Measurements from ENCODE around the gene MAP2K7.

The MAP2K7 gene

DNA sequence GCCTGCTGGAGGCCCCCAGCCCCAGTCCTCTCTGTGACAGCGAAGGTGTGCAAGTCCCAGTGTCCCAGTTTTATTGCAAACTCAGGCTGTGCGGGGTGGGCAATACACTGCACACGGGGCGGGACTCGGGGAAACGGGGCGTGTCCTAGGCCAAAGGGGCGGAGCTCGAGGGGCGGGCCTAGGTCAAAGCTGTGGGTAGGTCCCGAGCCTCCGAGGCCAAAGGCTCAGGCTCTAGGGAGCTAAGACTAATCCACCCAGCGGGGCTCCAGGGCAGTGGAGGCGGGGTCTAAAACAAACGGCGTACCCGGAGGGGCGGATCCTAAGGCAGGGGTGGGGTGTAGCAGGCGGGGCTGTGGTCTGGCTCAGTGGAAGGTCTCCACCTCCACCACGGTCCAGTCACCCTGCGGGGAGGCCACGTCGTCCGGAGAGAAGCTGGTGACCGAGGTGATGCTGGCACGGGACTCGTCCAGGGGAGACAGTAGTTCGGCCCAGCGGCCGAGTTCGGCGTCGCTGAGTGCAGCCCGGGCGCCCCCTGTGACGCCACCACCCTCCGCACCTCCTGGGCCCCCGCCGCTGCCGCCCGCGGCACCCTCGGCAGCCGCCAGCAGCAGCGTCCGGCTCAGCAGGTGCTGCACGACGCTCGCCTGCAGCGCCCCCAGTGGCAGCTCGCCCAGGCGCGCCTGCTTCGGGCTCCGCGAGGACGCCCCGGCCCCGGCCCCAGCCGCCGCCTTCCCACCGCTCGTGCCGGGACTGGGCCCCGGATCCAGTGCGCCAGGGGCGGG is 34.8 kb upstream of the MAP2K7 start:
- Histone ChIP-seq H3K27me3 (ENCODE audit: insufficient read depth, low read length) (peaks cover 13% of the 10 kb centered on the region), H3K4me1 (ENCODE audit: control insufficient read depth, insufficient read depth, low read length, unreplicated experiment) (no peaks in the 10 kb centered on the region), H3K79me2 (ENCODE audit: control insufficient read depth, insufficient read depth, low read length, unreplicated experiment) (no peaks in the 10 kb centered on the region), H3K27ac (ENCODE audit: low read depth, low read length) (no peak overlapping the region), H2AFZ (ENCODE audit: low read length, unreplicated experiment) (peak overlapping the region; percentile 38), H3K36me3 (ENCODE audit: insufficient read depth, low read length) (no peaks in the 10 kb centered on the region), H3K4me3 (ENCODE audit: low read depth, low read length) (peak overlapping the region; percentile 68)

DNA sequence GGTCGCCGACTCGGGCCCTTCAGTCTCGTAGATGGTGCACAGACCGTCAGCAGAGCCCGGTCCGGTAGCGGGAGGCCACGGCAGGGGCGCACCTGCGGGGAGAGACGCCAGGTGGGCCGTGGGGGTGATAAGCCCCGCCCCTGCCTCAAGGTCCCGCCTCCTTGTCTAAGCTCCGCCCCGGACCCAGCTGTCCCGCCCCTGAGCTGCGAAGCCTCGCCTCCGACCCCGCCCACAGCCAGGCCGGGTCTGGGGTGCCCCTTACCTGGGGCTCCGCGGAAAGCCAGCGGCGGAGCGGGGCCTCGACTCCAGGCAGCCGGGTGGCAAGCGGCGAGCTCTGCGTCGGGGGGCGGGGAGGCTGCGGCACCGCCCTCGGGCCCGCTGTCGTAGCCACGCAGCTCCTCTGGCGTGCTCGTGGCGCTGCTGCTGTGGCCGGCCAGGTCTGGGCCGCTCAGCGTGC is 34.2 kb upstream of the MAP2K7 start:
- H3K36me3 ChIP-seq (ENCODE audit: insufficient read depth, low read length) = no peaks in the 10 kb centered on the region
- H3K27ac ChIP-seq (ENCODE audit: low read depth, low read length) = no peak overlapping the region
- H3K4me3 ChIP-seq (ENCODE audit: low read depth, low read length) = peak overlapping the region; percentile 68
- no peaks in the 10 kb centered on the region for H3K4me1 ChIP-seq (ENCODE audit: control insufficient read depth, insufficient read depth, low read length, unreplicated experiment)
- no peak overlapping the region for H2AFZ ChIP-seq (ENCODE audit: low read length, unreplicated experiment)
- no peaks in the 10 kb centered on the region for H3K79me2 ChIP-seq (ENCODE audit: control insufficient read depth, insufficient read depth, low read length, unreplicated experiment)
- peaks cover 18% of the 10 kb centered on the region for H3K27me3 ChIP-seq (ENCODE audit: insufficient read depth, low read length)

DNA sequence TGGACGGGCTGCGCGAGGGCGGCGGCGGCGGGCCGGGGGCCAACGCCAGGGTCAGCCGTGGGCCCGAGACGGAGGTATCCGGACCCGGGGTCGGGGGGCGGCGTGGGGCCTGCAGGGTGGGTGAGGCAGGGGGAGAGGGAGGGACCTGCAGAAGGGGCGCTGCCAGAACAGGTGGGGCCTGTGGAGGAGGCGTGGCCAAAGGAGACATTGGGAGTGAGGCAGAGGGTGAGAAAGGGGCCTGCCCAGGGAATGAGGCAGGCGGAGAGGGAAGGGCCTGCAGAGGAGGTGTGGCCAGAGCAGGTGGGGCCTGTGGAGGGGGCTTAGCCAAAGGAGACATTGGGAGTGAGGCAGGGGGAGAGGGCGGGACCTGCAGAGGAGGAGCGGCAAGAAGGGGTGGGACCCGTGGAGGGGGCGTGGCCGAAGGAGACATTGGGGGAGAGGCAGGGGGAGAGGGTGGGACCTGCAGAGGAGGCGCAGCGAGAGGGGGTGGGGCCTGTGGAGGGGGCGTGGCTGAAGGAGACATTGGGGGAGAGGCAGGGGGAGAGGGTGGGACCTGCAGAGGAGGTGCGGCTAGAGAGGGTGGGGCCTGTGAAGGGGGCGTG is 33.7 kb upstream of the MAP2K7 start:
- H3K79me2 ChIP-seq (ENCODE audit: control insufficient read depth, insufficient read depth, low read length, unreplicated experiment) = no peaks in the 10 kb centered on the region
- peak overlapping the region; percentile 68 for H3K4me3 ChIP-seq (ENCODE audit: low read depth, low read length)
- H2AFZ ChIP-seq (ENCODE audit: low read length, unreplicated experiment) = no peak overlapping the region
- H3K36me3 ChIP-seq (ENCODE audit: insufficient read depth, low read length) = no peaks in the 10 kb centered on the region
- no peaks in the 10 kb centered on the region for H3K4me1 ChIP-seq (ENCODE audit: control insufficient read depth, insufficient read depth, low read length, unreplicated experiment)
- peaks cover 23% of the 10 kb centered on the region for H3K27me3 ChIP-seq (ENCODE audit: insufficient read depth, low read length)
- H3K27ac ChIP-seq (ENCODE audit: low read depth, low read length) = no peak overlapping the region

DNA sequence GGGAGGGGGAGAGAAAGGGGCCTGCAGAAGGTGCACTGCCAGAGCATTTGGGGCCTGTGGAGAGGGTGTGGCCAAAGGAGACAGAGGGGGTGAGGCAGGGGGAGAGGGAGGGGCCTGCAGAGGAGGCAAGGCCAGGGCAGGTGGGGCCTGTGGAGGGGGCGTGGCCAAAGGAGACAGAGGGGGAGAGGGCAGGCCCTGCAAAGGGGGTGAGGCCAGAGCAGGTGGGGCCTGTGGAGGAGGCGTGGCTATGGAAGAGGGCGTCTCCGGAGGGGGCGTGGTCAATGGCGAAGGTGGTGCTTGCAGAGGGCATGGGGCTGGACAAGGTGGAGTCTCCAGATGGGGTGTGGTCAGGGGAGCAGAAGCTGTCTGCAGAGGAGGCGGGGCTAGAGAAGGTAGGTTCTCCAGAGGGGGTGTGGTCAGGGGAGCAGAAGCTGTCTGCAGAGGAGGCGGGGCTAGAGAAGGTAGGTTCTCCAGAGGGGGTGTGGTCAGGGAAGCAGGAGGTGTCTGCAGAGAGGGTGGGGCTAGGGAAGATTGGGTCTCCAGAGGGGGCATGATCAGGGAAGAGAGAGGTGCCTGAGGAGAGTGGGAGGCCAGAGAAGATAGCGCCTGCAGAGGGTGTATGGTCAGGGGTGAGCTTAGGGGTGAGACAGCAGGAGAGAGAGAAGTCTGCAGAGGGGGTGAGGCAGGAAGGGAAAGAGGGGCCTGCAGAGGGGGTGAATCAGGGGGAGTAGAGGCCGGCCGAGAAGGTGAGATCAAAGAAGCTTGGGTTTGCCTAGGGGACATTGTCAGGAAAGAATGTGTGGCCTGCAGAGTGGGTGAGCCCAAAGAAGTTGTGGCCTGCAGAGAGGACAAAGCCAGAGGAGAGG is 32.9 kb upstream of the MAP2K7 start:
- no peaks in the 10 kb centered on the region for H3K79me2 ChIP-seq (ENCODE audit: control insufficient read depth, insufficient read depth, low read length, unreplicated experiment)
- no peaks in the 10 kb centered on the region for H3K36me3 ChIP-seq (ENCODE audit: insufficient read depth, low read length)
- no peak overlapping the region for H2AFZ ChIP-seq (ENCODE audit: low read length, unreplicated experiment)
- no peak overlapping the region for H3K27ac ChIP-seq (ENCODE audit: low read depth, low read length)
- no peak overlapping the region for H3K4me3 ChIP-seq (ENCODE audit: low read depth, low read length)
- peaks cover 23% of the 10 kb centered on the region for H3K27me3 ChIP-seq (ENCODE audit: insufficient read depth, low read length)
- H3K4me1 ChIP-seq (ENCODE audit: control insufficient read depth, insufficient read depth, low read length, unreplicated experiment) = no peaks in the 10 kb centered on the region

DNA sequence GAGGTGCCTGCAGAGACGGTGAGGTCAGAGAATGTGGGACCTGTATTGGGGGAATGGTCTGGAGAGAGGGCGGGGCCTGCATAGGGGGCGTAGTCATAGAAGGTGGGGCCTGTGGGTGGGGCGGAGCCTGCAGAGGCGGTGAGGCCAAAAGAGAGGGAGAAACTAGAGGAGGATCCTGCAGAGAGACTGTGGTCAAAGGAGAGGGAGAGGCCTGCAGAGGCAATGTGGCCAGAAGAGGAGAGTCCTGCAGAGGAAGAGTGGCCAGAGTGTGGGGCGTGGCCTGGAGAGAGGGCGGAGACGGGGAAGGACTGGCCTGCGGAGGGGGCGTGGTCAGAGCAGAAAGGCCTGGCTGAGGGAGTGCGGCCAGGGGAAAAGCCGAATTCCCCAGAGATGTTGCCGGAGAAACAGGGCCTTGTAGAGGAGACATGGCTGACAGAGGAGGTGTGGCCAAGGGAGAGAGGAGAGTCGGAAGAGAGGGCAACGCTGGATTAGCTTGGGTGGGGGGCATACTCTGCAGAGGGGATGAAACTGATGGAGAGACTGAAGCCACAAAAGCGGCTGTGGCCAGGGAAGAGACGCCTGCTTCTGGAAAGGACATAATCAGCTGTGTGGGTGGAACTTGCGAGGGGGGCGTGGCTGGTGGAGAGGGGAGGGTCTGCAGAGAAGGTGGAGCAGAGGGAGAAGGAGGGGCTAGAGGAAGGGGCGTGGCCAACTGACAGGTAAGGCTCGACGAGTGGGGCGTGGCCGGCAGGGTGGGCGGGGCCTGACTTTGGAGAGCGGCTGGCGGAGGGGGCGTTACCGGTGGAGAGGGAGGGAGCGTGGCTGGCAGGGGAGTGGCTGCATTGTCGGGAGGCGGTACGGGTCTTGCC is 32.0 kb upstream of the MAP2K7 start:
- Histone ChIP-seq H3K4me1 (ENCODE audit: control insufficient read depth, insufficient read depth, low read length, unreplicated experiment) (no peaks in the 10 kb centered on the region), H3K27ac (ENCODE audit: low read depth, low read length) (no peak overlapping the region), H3K27me3 (ENCODE audit: insufficient read depth, low read length) (peaks cover 23% of the 10 kb centered on the region), H2AFZ (ENCODE audit: low read length, unreplicated experiment) (no peak overlapping the region), H3K36me3 (ENCODE audit: insufficient read depth, low read length) (no peaks in the 10 kb centered on the region), H3K4me3 (ENCODE audit: low read depth, low read length) (peak overlapping the region; percentile 66), H3K79me2 (ENCODE audit: control insufficient read depth, insufficient read depth, low read length, unreplicated experiment) (no peaks in the 10 kb centered on the region)

DNA sequence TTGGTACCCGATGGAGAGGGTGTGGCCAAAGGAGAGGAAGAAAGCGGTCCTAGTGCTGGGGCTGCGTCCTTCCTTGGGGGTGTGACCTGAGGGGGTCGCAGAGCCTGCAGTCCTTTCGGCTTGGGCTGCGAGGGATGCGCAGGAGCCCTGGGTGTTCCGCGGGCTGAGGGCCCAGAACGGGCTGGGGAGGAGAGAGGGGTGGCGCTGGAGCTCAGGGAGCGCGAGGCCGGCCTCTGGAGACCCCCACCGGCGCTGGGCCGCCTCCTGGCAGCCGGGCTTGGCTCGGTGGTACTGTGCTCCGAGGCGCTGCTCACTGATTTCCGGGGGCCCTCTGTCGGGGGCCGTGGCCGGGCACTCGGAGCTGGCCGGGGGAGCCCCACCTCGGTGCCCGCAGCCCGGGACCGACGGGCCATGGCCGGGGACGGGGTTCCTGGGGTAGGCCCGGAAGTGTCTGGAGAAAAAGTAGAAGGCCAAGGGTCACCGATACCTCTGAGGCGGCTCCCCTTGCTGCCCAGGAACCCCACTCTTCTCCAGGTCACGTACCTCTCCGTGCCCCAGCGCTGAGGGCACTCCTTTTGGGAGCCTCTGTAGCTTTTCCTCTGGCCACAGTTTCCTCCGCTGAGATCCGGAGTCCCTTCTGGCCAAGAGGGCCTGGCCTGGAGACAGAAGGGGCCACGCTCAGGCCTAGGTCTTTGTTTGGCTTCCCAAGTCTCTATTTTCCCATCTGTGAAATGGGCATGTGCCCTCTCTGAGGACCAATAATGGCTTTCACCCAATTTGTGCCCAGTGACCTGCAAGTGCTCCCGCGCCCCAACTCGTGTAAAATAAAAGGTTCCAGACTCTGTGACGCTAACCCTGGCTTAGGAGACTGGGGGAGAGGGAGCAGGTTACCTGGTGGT is 31.1 kb upstream of the MAP2K7 start:
- H3K27ac ChIP-seq (ENCODE audit: low read depth, low read length) = no peak overlapping the region
- no peak overlapping the region for H2AFZ ChIP-seq (ENCODE audit: low read length, unreplicated experiment)
- no peaks in the 10 kb centered on the region for H3K4me1 ChIP-seq (ENCODE audit: control insufficient read depth, insufficient read depth, low read length, unreplicated experiment)
- no peaks in the 10 kb centered on the region for H3K36me3 ChIP-seq (ENCODE audit: insufficient read depth, low read length)
- H3K4me3 ChIP-seq (ENCODE audit: low read depth, low read length) = no peak overlapping the region
- H3K27me3 ChIP-seq (ENCODE audit: insufficient read depth, low read length) = peaks cover 23% of the 10 kb centered on the region
- H3K79me2 ChIP-seq (ENCODE audit: control insufficient read depth, insufficient read depth, low read length, unreplicated experiment) = no peaks in the 10 kb centered on the region

DNA sequence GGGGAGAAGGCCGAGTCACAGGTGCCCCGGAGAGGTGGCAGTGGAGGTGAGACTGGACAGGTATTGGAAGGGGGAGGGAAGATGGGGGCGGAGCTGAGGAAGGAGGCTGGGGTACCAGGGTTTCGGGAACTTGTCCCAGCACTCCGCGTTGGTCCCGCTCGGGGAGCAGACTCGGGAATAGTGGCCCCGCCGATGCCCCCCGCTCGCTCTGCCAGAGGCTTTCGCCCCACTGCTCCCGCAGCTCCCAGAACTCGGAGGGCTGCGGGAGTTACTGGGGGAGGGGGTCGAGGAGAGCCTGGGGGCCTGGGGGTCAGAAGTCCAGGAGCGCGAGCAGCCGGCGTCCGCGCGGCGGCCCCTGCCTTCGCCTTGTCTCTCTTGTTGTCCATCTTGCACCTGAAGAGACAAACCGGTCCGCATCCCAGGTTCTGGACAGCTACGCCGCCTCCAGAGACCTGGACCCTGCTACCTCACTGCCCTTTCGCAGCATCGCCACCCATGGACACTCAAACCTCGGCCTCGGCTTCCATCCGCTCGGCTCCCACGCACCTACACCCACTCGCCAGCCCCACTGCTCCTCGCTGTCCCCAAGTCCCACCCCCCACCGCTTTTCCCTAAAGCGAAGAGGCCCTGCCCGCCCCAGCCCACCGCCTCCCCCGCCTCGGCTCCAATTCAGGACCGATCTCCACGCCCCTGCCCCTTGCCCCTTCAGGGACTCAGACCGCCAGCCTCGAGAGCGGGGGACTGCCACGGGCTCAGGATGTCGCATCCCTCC is 30.2 kb upstream of the MAP2K7 start:
- no peak overlapping the region for H3K4me3 ChIP-seq (ENCODE audit: low read depth, low read length)
- H3K4me1 ChIP-seq (ENCODE audit: control insufficient read depth, insufficient read depth, low read length, unreplicated experiment) = no peaks in the 10 kb centered on the region
- H2AFZ ChIP-seq (ENCODE audit: low read length, unreplicated experiment) = no peak overlapping the region
- H3K27ac ChIP-seq (ENCODE audit: low read depth, low read length) = no peak overlapping the region
- peaks cover 23% of the 10 kb centered on the region for H3K27me3 ChIP-seq (ENCODE audit: insufficient read depth, low read length)
- no peaks in the 10 kb centered on the region for H3K79me2 ChIP-seq (ENCODE audit: control insufficient read depth, insufficient read depth, low read length, unreplicated experiment)
- H3K36me3 ChIP-seq (ENCODE audit: insufficient read depth, low read length) = no peaks in the 10 kb centered on the region

DNA sequence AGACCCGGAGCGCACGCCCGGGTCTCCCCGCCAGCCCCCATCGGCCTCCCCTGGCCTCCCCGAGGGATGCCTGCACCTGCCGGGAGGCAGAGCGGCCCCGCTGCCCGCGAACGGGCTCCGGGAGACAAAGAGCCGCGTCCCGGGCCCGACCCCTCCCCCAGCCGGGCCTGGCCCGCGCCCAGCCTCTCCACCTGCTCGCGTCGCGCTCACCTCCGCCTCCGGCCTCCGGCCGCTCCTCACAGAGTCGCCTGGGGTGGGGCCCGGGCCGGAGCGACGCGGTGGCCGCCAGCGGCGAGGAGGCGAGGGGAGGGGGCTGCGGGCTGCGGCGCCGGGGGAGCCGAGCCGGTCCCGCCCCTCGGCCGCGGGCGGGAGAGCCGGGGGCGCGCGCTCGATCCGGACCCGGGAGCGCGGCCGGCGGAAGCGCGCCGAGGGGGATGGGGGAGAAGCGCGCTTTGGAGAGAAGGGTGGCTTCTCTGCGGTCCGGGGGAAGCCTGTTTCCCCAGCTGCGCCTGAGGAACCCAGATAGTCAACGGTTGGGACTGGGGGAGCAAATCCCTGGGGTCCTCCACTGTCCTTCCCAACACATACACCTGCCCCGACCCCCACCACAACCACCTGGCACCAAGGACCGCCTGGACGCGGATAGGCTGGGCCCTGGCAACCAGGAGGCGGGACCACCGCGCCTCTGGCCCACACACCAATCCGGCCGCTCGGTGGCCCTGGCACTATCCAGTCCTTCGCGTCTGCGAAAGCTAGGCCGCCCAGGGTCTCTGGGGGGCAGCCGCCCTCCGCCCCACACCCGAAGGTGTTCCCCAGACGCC is 29.4 kb upstream of the MAP2K7 start, which contains the start of gene PRR36:
Gene PRR36 (minus strand): TSS at position 315 of the 821 bp plus-strand sequence. CDS start 701 bp downstream, outside the sequence.
- Histone ChIP-seq H2AFZ (ENCODE audit: low read length, unreplicated experiment) (no peak within 1 kb of the TSS), H3K4me1 (ENCODE audit: control insufficient read depth, insufficient read depth, low read length, unreplicated experiment) (no peaks in the 10 kb centered on the region), H3K27me3 (ENCODE audit: insufficient read depth, low read length) (peaks cover 23% of the 10 kb centered on the region), H3K36me3 (ENCODE audit: insufficient read depth, low read length) (no peaks in the 10 kb centered on the region), H3K27ac (ENCODE audit: low read depth, low read length) (no peak within 1 kb of the TSS), H3K79me2 (ENCODE audit: control insufficient read depth, insufficient read depth, low read length, unreplicated experiment) (no peaks in the 10 kb centered on the region), H3K4me3 (ENCODE audit: low read depth, low read length) (no peak within 1 kb of the TSS)
